ENCODE results near the gene FMO3. TPM values are rescaled to one million over a fixed set of nuclear protein-coding genes. Genes with fewer than 3 reads are reported as not detected.
A peak's percentile ranks its signal among the peaks of the same experiment; 100 is the strongest.

The FMO3 gene
- total and polyA plus RNA-seq, 2 of the 4 experiments (the other 2 are of a cell fraction), result under 0.01 to 0.10 TPM

DNA sequence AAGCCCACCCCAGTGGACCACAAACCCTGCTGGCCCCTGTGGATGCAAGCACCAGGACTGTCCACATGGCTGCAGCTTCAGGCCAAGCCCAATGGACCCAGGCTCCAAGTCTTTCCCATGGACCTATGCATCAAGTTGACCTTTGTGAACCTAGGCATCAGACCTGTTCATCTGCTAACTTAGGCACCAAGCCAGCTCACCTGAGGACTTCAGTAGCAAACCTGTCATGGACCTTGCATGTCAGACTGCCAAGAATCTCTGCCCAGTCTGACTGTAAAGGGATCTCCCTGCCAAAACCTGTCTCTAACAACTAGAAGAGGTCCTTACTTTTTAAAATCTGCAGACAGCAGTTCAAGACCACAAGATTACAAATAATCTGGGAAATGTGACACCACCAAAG is 37.8 kb downstream of the FMO3 start:
- peak overlapping the region; percentile 26 for H2AFZ ChIP-seq (replicated peaks; ENCODE audit: low read length, poor library complexity)
- peaks cover 10% of the 10 kb centered on the region for H3K4me1 ChIP-seq (ENCODE audit: control insufficient read depth, insufficient read depth, low read length)
- H3K27me3 ChIP-seq (ENCODE audit: control insufficient read depth, insufficient read depth, low read length), result no peaks in the 10 kb centered on the region
- in situ Hi-C loops (cut with MboI; ENCODE audit: low sequenced_read_pairs), result no loop called here
- peak overlapping the region; percentile 97; the same call in 1 of the 2 replicates for H3K27ac ChIP-seq (ENCODE audit: insufficient read depth, low read length)
- peak overlapping the region; percentile 89 for H4K91ac ChIP-seq (ENCODE audit: insufficient read depth, low read depth, low read length)
- CTCF ChIA-PET, result interaction anchor here (0.7 kb wide), 1 partner anchor 476 kb away, joined by 3 read pairs; no protein-coding TSS in a partner anchor
- H2BK120ac ChIP-seq (ENCODE audit: low read depth, low read length), result peak overlapping the region; percentile 90
- TF ChIP-seq POLR2A (IDR thresholded peaks at IDR 0.05; ENCODE audit: low read depth, low read length), result no peak
- TF ChIP-seq, protein P1, sequence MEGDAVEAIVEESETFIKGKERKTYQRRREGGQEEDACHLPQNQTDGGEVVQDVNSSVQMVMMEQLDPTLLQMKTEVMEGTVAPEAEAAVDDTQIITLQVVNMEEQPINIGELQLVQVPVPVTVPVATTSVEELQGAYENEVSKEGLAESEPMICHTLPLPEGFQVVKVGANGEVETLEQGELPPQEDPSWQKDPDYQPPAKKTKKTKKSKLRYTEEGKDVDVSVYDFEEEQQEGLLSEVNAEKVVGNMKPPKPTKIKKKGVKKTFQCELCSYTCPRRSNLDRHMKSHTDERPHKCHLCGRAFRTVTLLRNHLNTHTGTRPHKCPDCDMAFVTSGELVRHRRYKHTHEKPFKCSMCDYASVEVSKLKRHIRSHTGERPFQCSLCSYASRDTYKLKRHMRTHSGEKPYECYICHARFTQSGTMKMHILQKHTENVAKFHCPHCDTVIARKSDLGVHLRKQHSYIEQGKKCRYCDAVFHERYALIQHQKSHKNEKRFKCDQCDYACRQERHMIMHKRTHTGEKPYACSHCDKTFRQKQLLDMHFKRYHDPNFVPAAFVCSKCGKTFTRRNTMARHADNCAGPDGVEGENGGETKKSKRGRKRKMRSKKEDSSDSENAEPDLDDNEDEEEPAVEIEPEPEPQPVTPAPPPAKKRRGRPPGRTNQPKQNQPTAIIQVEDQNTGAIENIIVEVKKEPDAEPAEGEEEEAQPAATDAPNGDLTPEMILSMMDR (conservative IDR thresholded peaks at IDR 0.05; ENCODE audit: low read depth, low read length), result no peak
- TF ChIP-seq SMC3 (IDR thresholded peaks at IDR 0.05; ENCODE audit: low read depth, low read length), result no peak
- no peak for TF ChIP-seq RCOR1 (IDR thresholded peaks at IDR 0.05; ENCODE audit: insufficient replicate concordance, low read length)
- no peak for TF ChIP-seq CHD1 (IDR thresholded peaks at IDR 0.05; ENCODE audit: low read depth, low read length)
- TF ChIP-seq, protein P2, sequence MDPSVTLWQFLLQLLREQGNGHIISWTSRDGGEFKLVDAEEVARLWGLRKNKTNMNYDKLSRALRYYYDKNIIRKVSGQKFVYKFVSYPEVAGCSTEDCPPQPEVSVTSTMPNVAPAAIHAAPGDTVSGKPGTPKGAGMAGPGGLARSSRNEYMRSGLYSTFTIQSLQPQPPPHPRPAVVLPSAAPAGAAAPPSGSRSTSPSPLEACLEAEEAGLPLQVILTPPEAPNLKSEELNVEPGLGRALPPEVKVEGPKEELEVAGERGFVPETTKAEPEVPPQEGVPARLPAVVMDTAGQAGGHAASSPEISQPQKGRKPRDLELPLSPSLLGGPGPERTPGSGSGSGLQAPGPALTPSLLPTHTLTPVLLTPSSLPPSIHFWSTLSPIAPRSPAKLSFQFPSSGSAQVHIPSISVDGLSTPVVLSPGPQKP (IDR thresholded peaks at IDR 0.05; ENCODE audit: borderline replicate concordance, low read depth, low read length), result no peak
- no peak for TF ChIP-seq MAFK (IDR thresholded peaks at IDR 0.05; ENCODE audit: low read depth, low read length)
- no peak for TF ChIP-seq MAZ (IDR thresholded peaks at IDR 0.05; ENCODE audit: borderline replicate concordance, low read depth, low read length)
- TF ChIP-seq USF2 (IDR thresholded peaks at IDR 0.05; ENCODE audit: low read depth, low read length), result no peak
- no peak for TF ChIP-seq RAD21 (IDR thresholded peaks at IDR 0.05; ENCODE audit: low read length)
- TF ChIP-seq CEBPB (IDR thresholded peaks at IDR 0.05; ENCODE audit: low read depth, low read length), result no peak
- no peak for TF ChIP-seq MXI1 (IDR thresholded peaks at IDR 0.05; ENCODE audit: borderline replicate concordance, low read depth, low read length)
- TF ChIP-seq RFX5 (IDR thresholded peaks at IDR 0.05; ENCODE audit: low read depth, low read length), result no peak
- no peak for TF ChIP-seq NFE2L2 (IDR thresholded peaks at IDR 0.05; ENCODE audit: low read depth, low read length)
- H3K79me1 ChIP-seq (ENCODE audit: low read depth in 1 of 2, low read length in 2 of 2), result no peaks in the 10 kb centered on the region
- peaks cover 3% of the 10 kb centered on the region for H3K9me3 ChIP-seq (ENCODE audit: control insufficient read depth, insufficient read depth, low read length)
- intact Hi-C loops (cut with micrococcal nuclease), result loop anchor here (1.0 kb wide), 1 partner anchor 47 kb away; no protein-coding TSS in a partner anchor
- H3K9me1 ChIP-seq (ENCODE audit: insufficient read depth, low read length), result peaks cover 8% of the 10 kb centered on the region; the same call in 1 of the 2 replicates
- peak overlapping the region; percentile 77; the same call in 1 of the 2 replicates for H3K14ac ChIP-seq (replicated peaks; ENCODE audit: low read depth, low read length)
- H3K9ac ChIP-seq (ENCODE audit: low read depth, low read length), result no peak overlapping the region; the same call in 1 of the 2 replicates
- DNase-seq (no peak), ATAC-seq (ENCODE audit: low read depth) (no peak)
- peak overlapping the region; percentile 58 for H2AK9ac ChIP-seq (replicated peaks; ENCODE audit: low read depth, low read length, poor library complexity)
- no TSS peak for BruUV-seq (replicated peaks)
- POLR2A ChIA-PET (ENCODE audit: unreplicated experiment), result no interaction called here
- peak overlapping the region; percentile 97 for H3K18ac ChIP-seq (ENCODE audit: low read depth, low read length)
- no peaks in the 10 kb centered on the region for H4K20me1 ChIP-seq (ENCODE audit: insufficient read depth, low read length)
- peak overlapping the region; percentile 90 for H2BK20ac ChIP-seq (ENCODE audit: low read depth, low read length)
- peak overlapping the region; percentile 74 to 89 for H4K8ac ChIP-seq (ENCODE audit: low read depth in 2 of 2, low read length in 2 of 2)
- dilution Hi-C loops (cut with HindIII; ENCODE audit: low sequenced_read_pairs, unreplicated experiment), result no loop called here
- H3K4ac ChIP-seq (ENCODE audit: low read depth, low read length), result peak overlapping the region; percentile 86
- no peak overlapping the region for H3K4me3 ChIP-seq (ENCODE audit: insufficient read depth, low read depth, low read length)
- no peak overlapping the region for H3K23ac ChIP-seq (ENCODE audit: low read depth, low read length)
- peak overlapping the region; percentile 99 for H4K5ac ChIP-seq (ENCODE audit: low read depth, low read length)
- no peaks in the 10 kb centered on the region for H3K36me3 ChIP-seq (ENCODE audit: control insufficient read depth, insufficient read depth, low read length)
- H3K56ac ChIP-seq (ENCODE audit: extremely low read depth, insufficient read depth, low read length), result no peak overlapping the region
- no peak overlapping the region for H3K4me2 ChIP-seq (ENCODE audit: low read depth, low read length)
- peak overlapping the region; percentile 97 for H2BK15ac ChIP-seq (ENCODE audit: low read depth, low read length)
- H2BK5ac ChIP-seq (ENCODE audit: low read depth, low read length, poor library complexity, severe bottlenecking), result peak overlapping the region; percentile 78
- peak overlapping the region; percentile 75 for H2AK5ac ChIP-seq (ENCODE audit: low read depth, low read length)
